Ovary (tissue), 3 donors: ENCODE data around the gene RNF138.

Experiments
- EP300 ChIP-seq: sonication (generic); formaldehyde crosslinking; IDR thresholded peaks from one replicate; pipeline ENCODE4 v1.6.1; 2017; ENCODE audit warnings: antibody characterized with exemption
- POLR2A ChIP-seq: fragments of 450-650 bp; IDR thresholded peaks from one replicate; pipeline ENCODE4 v1.6.1; 2017; ENCODE audit warnings: antibody characterized with exemption, mild to moderate bottlenecking, moderate library complexity
- TF ChIP-seq, protein P1 (sequence below), 3 donors: fragments of 450-650 bp in 2 of 3; fragments of 200-600 bp in 1 of 3; IDR thresholded peaks; one replicate each; pipeline versions ENCODE4 v1.5.1 to v1.8.0; 2016 to 2022; ENCODE audit warnings: antibody characterized with exemption in 3 of 3, mild to moderate bottlenecking in 1 of 3
- donor health status: DM: no; HTN: no; CAD: no.

DNA sequence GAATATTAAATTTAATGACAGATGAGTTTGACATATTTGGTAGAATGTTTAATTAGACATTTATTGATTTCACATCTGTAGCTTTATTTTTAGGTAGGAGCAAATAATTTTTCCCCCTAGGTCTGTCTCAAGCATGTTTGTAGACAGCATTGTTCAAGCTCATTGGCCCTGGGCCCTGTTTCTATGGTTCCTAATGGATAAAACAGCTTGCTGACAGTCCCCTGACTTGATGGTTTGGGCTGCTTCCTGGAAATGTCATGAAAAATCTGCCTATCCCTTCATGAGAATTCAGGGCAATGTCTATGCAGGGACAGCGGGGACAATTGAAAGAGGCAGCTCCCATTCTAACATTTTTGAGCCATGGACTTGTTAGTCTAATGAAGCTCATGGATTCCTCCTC is 83.6 kb downstream of the RNF138 start:
- TF ChIP-seq, protein P1, sequence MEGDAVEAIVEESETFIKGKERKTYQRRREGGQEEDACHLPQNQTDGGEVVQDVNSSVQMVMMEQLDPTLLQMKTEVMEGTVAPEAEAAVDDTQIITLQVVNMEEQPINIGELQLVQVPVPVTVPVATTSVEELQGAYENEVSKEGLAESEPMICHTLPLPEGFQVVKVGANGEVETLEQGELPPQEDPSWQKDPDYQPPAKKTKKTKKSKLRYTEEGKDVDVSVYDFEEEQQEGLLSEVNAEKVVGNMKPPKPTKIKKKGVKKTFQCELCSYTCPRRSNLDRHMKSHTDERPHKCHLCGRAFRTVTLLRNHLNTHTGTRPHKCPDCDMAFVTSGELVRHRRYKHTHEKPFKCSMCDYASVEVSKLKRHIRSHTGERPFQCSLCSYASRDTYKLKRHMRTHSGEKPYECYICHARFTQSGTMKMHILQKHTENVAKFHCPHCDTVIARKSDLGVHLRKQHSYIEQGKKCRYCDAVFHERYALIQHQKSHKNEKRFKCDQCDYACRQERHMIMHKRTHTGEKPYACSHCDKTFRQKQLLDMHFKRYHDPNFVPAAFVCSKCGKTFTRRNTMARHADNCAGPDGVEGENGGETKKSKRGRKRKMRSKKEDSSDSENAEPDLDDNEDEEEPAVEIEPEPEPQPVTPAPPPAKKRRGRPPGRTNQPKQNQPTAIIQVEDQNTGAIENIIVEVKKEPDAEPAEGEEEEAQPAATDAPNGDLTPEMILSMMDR (IDR thresholded peaks at IDR 0.05) = no peak
- TF ChIP-seq EP300 = no peak
- TF ChIP-seq POLR2A = no peak
